Mesendoderm (in vitro differentiated cells): ENCODE results near the gene ZNF175.
A peak's percentile ranks its signal among the peaks of the same experiment; 100 is the strongest.

Experiments used
- DNase-seq: peaks from one replicate; pipeline ENCODE4 v3.0.0; 2013
- H2AK5ac ChIP-seq: 2 replicates; pipeline ENCODE4 v1.6.1; 2013; ENCODE audit warnings: low read length, inconsistent platforms
- H2BK120ac ChIP-seq: 2 replicates; pipeline ENCODE4 v1.6.1; 2013; ENCODE audit warnings: low read depth, mild to moderate bottlenecking, low read length, moderate library complexity, mixed read lengths
- H2BK15ac ChIP-seq: replicated peaks from 2 replicates; pipeline ENCODE4 v1.6.1; 2013; ENCODE audit warnings: low read depth, mild to moderate bottlenecking, moderate library complexity
- H2BK5ac ChIP-seq: 2 replicates; pipeline ENCODE4 v1.6.1; 2013; ENCODE audit warnings: low read length, inconsistent platforms
- H3K18ac ChIP-seq: 2 replicates; pipeline ENCODE4 v1.6.1; 2013; ENCODE audit warnings: mild to moderate bottlenecking, low read length, mixed read lengths
- H3K23ac ChIP-seq: one replicate; pipeline ENCODE4 v1.6.1; 2013; ENCODE audit warnings: low read length
- H3K27ac ChIP-seq: 2 replicates; pipeline ENCODE4 v1.5.1; 2013; ENCODE audit warnings: low read depth, mild to moderate bottlenecking, inconsistent platforms, low read length, moderate library complexity
- H3K27me3 ChIP-seq: 2 replicates; pipeline ENCODE4 v1.6.1; 2013; ENCODE audit warnings: low read length, control low read depth, mild to moderate bottlenecking, inconsistent platforms; ENCODE audit not compliant: insufficient read depth, poor library complexity
- H3K36me3 ChIP-seq: 2 replicates; pipeline ENCODE4 v1.6.1; 2013; ENCODE audit warnings: low read length, inconsistent platforms; ENCODE audit not compliant: control insufficient read depth, insufficient read depth
- H3K4ac ChIP-seq: one replicate; pipeline ENCODE4 v1.6.1; 2013; ENCODE audit warnings: low read depth, mild to moderate bottlenecking, low read length, moderate library complexity
- H3K4me1 ChIP-seq: 2 replicates; pipeline ENCODE4 v1.6.1; 2013; ENCODE audit warnings: low read depth, low read length, inconsistent platforms; ENCODE audit not compliant: control insufficient read depth
- H3K4me2 ChIP-seq: 2 replicates; pipeline ENCODE4 v1.6.1; 2013; ENCODE audit warnings: low read length
- H3K4me3 ChIP-seq: 2 replicates; pipeline ENCODE4 v1.5.1; 2013; ENCODE audit warnings: mild to moderate bottlenecking, low read length
- H3K56ac ChIP-seq: one replicate; pipeline ENCODE4 v1.6.1; 2013; ENCODE audit warnings: low read length
- H3K79me1 ChIP-seq: 2 replicates; pipeline ENCODE4 v1.6.1; 2013; ENCODE audit warnings: low read length, inconsistent platforms
- H3K79me2 ChIP-seq: 2 replicates; pipeline ENCODE4 v1.6.1; 2013; ENCODE audit warnings: mild to moderate bottlenecking, low read length; ENCODE audit not compliant: control insufficient read depth, insufficient read depth
- H3K9ac ChIP-seq: 2 replicates; pipeline ENCODE4 v1.6.1; 2013; ENCODE audit warnings: low read length, inconsistent platforms
- H4K5ac ChIP-seq: one replicate; pipeline ENCODE4 v1.6.1; 2013; ENCODE audit warnings: low read length
- H4K8ac ChIP-seq: one replicate; pipeline ENCODE4 v1.6.1; 2013; ENCODE audit warnings: low read depth, mild to moderate bottlenecking, control low read depth, low read length, moderate library complexity
- WGBS: extraction: QIAGEN DNeasy Blood & Tissue Kit; methylation state at CpG from one replicate; pipeline ENCODE4 v1.1.7; 2013; ENCODE audit warnings: low lambda C conversion rate, missing lambda C conversion rate; ENCODE audit not compliant: insufficient coverage; ENCODE audit errors: extremely low coverage; 5-methylcytosine and 5-hydroxymethylcytosine counted together

Gene ZNF175

GRCh38 chr19:51551673-51552432 lies 19.2 kb upstream of the ZNF175 start:
- Histone ChIP-seq H3K4me1 (no peaks in the 10 kb centered on the region), H3K36me3 (no peaks in the 10 kb centered on the region), H3K18ac (no peak overlapping the region), H3K9ac (no peak overlapping the region), H4K5ac (no peak overlapping the region), H2BK15ac (no peak overlapping the region), H3K79me1 (no peaks in the 10 kb centered on the region), H3K27me3 (no peaks in the 10 kb centered on the region), H3K4me3 (no peak overlapping the region), H3K23ac (no peak overlapping the region), H3K4ac (no peak overlapping the region), H3K27ac (no peak overlapping the region), H4K8ac (no peak overlapping the region), H2BK120ac (no peak overlapping the region), H2AK5ac (no peak overlapping the region), H3K4me2 (no peak overlapping the region), H3K56ac (no peak overlapping the region), H2BK5ac (no peak overlapping the region), H3K79me2 (no peaks in the 10 kb centered on the region)
- DNase-seq = no peak
- WGBS = no CpG with 5 or more reads among the region's 3 CpGs

GRCh38 chr19:51552608-51552995 lies 18.5 kb upstream of the ZNF175 start:
- Histone ChIP-seq H2BK5ac (no peak overlapping the region), H2BK120ac (no peak overlapping the region), H3K79me2 (no peaks in the 10 kb centered on the region), H3K36me3 (no peaks in the 10 kb centered on the region), H3K9ac (no peak overlapping the region), H3K56ac (no peak overlapping the region), H3K4ac (no peak overlapping the region), H3K27ac (no peak overlapping the region), H3K23ac (no peak overlapping the region), H3K4me2 (no peak overlapping the region), H3K4me3 (no peak overlapping the region), H2BK15ac (no peak overlapping the region), H3K27me3 (no peaks in the 10 kb centered on the region), H3K4me1 (no peaks in the 10 kb centered on the region), H4K5ac (no peak overlapping the region), H4K8ac (no peak overlapping the region), H3K79me1 (no peaks in the 10 kb centered on the region), H2AK5ac (no peak overlapping the region), H3K18ac (no peak overlapping the region)
- DNase-seq = no peak
- no CpG with 5 or more reads among the region's 1 CpG for WGBS

GRCh38 chr19:51552996-51553725 lies 17.9 kb upstream of the ZNF175 start:
- no peak overlapping the region for H3K23ac ChIP-seq
- H2BK15ac ChIP-seq = no peak overlapping the region
- H2BK5ac ChIP-seq = no peak overlapping the region
- no peak overlapping the region for H2BK120ac ChIP-seq
- no peak overlapping the region for H4K8ac ChIP-seq
- H3K56ac ChIP-seq = no peak overlapping the region
- no peak overlapping the region for H3K18ac ChIP-seq
- H3K36me3 ChIP-seq = no peaks in the 10 kb centered on the region
- no peaks in the 10 kb centered on the region for H3K79me2 ChIP-seq
- H3K4me2 ChIP-seq = no peak overlapping the region
- peak; percentile 90 for DNase-seq
- no peak overlapping the region for H4K5ac ChIP-seq
- H3K4me3 ChIP-seq = no peak overlapping the region
- H3K79me1 ChIP-seq = no peaks in the 10 kb centered on the region
- H3K27me3 ChIP-seq = no peaks in the 10 kb centered on the region
- no peak overlapping the region for H3K9ac ChIP-seq
- H3K27ac ChIP-seq = no peak overlapping the region
- no peak overlapping the region for H2AK5ac ChIP-seq
- H3K4ac ChIP-seq = no peak overlapping the region
- WGBS = no CpG with 5 or more reads among the region's 20 CpGs
- H3K4me1 ChIP-seq = no peaks in the 10 kb centered on the region

- Histone ChIP-seq H3K4me3 (no peak overlapping the region), H4K8ac (no peak overlapping the region), H2BK5ac (no peak overlapping the region), H3K56ac (no peak overlapping the region), H3K27me3 (no peaks in the 10 kb centered on the region), H3K79me1 (no peaks in the 10 kb centered on the region), H3K23ac (no peak overlapping the region), H3K79me2 (no peaks in the 10 kb centered on the region), H3K36me3 (no peaks in the 10 kb centered on the region), H4K5ac (no peak overlapping the region), H2BK15ac (no peak overlapping the region), H2AK5ac (no peak overlapping the region), H3K4me1 (no peaks in the 10 kb centered on the region), H3K18ac (no peak overlapping the region), H3K27ac (no peak overlapping the region), H2BK120ac (no peak overlapping the region), H3K4ac (no peak overlapping the region), H3K9ac (no peak overlapping the region), H3K4me2 (no peak overlapping the region)
- WGBS = no CpG with 5 or more reads among the region's 1 CpG
- no peak for DNase-seq
These were observed 11.8 kb upstream of the ZNF175 start for GRCh38 chr19:51559240-51559639.

- no peak overlapping the region for H3K18ac ChIP-seq
- no peak for DNase-seq
- H2AK5ac ChIP-seq = no peak overlapping the region
- H3K9ac ChIP-seq = no peak overlapping the region
- no peak overlapping the region for H3K4me2 ChIP-seq
- H3K4ac ChIP-seq = no peak overlapping the region
- H3K79me2 ChIP-seq = no peaks in the 10 kb centered on the region
- H3K4me1 ChIP-seq = no peaks in the 10 kb centered on the region
- no peak overlapping the region for H4K8ac ChIP-seq
- no peak overlapping the region for H3K23ac ChIP-seq
- H2BK5ac ChIP-seq = no peak overlapping the region
- no peak overlapping the region for H3K27ac ChIP-seq
- H3K56ac ChIP-seq = no peak overlapping the region
- no peaks in the 10 kb centered on the region for H3K36me3 ChIP-seq
- H2BK15ac ChIP-seq = no peak overlapping the region
- no CpG with 5 or more reads among the region's 4 CpGs for WGBS
- no peak overlapping the region for H4K5ac ChIP-seq
- no peak overlapping the region for H2BK120ac ChIP-seq
- H3K27me3 ChIP-seq = no peaks in the 10 kb centered on the region
- H3K4me3 ChIP-seq = no peak overlapping the region
- H3K79me1 ChIP-seq = no peaks in the 10 kb centered on the region
These were observed 10.7 kb upstream of the ZNF175 start for GRCh38 chr19:51560339-51560738.
